WTC11 (cell line): Measurements from ENCODE around the gene RXRA. TPM values are rescaled to one million over a fixed set of nuclear protein-coding genes. Genes with fewer than 3 reads are reported as not detected.

Experiments used
- ATAC-seq: fragments of 200-7000 bp; cut with Tn5 transposase; 2 replicates; pipeline ENCODE4 v1.10.0; 2021; ENCODE audit warnings: mild to moderate bottlenecking, moderate library complexity
- CTCF ChIA-PET: fragments of 300-600 bp; sonication (Branson Sonifier 250); formaldehyde crosslinking; loops from one replicate; lab custom pipeline; 2021; ENCODE audit warnings: antibody characterized with exemption; lab: Charles Lee
- POLR2A ChIA-PET: fragments of 350-600 bp; sonication (Branson Sonifier 250); formaldehyde crosslinking; loops from one replicate; lab custom pipeline; 2021; ENCODE audit warnings: antibody characterized with exemption; lab: Charles Lee
- DNase-seq: peaks from one replicate; pipeline ENCODE4 v3.0.0; 2021; ENCODE audit warnings: low spot score
- H3K27ac Mint-ChIP-seq: 2 replicates; pipeline ENCODE4 v1.8.0; 2021; ENCODE audit warnings: mixed read lengths
- H3K27me3 Mint-ChIP-seq: 2 replicates; pipeline ENCODE4 v1.8.0; 2021; ENCODE audit warnings: low read depth, mild to moderate bottlenecking, moderate library complexity, mixed read lengths
- H3K36me3 Mint-ChIP-seq: 2 replicates; pipeline ENCODE4 v1.8.0; 2021; ENCODE audit warnings: mixed read lengths
- H3K4me1 Mint-ChIP-seq: 2 replicates; pipeline ENCODE4 v1.8.0; 2022; ENCODE audit warnings: mixed read lengths
- H3K4me3 Mint-ChIP-seq: 2 replicates; pipeline ENCODE4 v1.8.0; 2021; ENCODE audit warnings: mild to moderate bottlenecking, moderate library complexity, mixed read lengths
- H3K9me3 Mint-ChIP-seq: 2 replicates; pipeline ENCODE4 v1.8.0; 2021; ENCODE audit warnings: mixed read lengths
- CREB1 ChIP-seq: sonication (generic); formaldehyde crosslinking; IDR thresholded peaks from 2 replicates; pipeline ENCODE4 v1.8.0; 2023; ENCODE audit warnings: mild to moderate bottlenecking, missing genetic modification reagents
- JAZF1 ChIP-seq: fragments of 250-450 bp; sonication (Bioruptor Pico); IDR thresholded peaks from 2 replicates; pipeline ENCODE4 v1.9.0; 2021; ENCODE audit warnings: moderate library complexity, mild to moderate bottlenecking, inconsistent platforms
- OVOL2 ChIP-seq: fragments of 250-450 bp; sonication (Bioruptor Pico); IDR thresholded peaks from 2 replicates; pipeline ENCODE4 v1.9.0; 2021; ENCODE audit warnings: mild to moderate bottlenecking, borderline replicate concordance
- PRRX2 ChIP-seq: fragments of 250-450 bp; sonication (Bioruptor Pico); IDR thresholded peaks from 2 replicates; pipeline ENCODE4 v1.8.0; 2021; ENCODE audit warnings: mild to moderate bottlenecking
- SMAD4 ChIP-seq: sonication (generic); formaldehyde crosslinking; IDR thresholded peaks from 2 replicates; pipeline ENCODE4 v1.8.0; 2022; ENCODE audit warnings: mild to moderate bottlenecking, missing genetic modification reagents
- TEAD1 ChIP-seq: sonication (generic); formaldehyde crosslinking; IDR thresholded peaks from 2 replicates; pipeline ENCODE4 v1.8.0; 2022; ENCODE audit warnings: mild to moderate bottlenecking, missing genetic modification reagents
- TEAD4 ChIP-seq: sonication (generic); formaldehyde crosslinking; IDR thresholded peaks from 2 replicates; pipeline ENCODE4 v1.8.0; 2022; ENCODE audit warnings: mild to moderate bottlenecking, missing genetic modification reagents
- ZNF219 ChIP-seq: sonication (generic); formaldehyde crosslinking; IDR thresholded peaks from 2 replicates; pipeline ENCODE4 v1.8.0; 2023; ENCODE audit warnings: missing genetic modification reagents, mild to moderate bottlenecking, borderline replicate concordance
- ZNF423 ChIP-seq: fragments of 250-450 bp; sonication (Bioruptor Pico); IDR thresholded peaks from 2 replicates; pipeline ENCODE4 v2.1.2; 2022; ENCODE audit warnings: mild to moderate bottlenecking, moderate library complexity
- total RNA-seq: library from RNA; stranded (reverse); gene quantifications from 3 replicates; pipeline ENCODE4 v1.2.3, GENCODE V29; 2021
- TF ChIP-seq, protein P1 (sequence below): sonication (generic); formaldehyde crosslinking; IDR thresholded peaks from 2 replicates; pipeline ENCODE4 v1.8.0; 2022; ENCODE audit warnings: mild to moderate bottlenecking, missing genetic modification reagents
- TF ChIP-seq, protein P2 (sequence below): sonication (generic); formaldehyde crosslinking; conservative IDR thresholded peaks from 2 replicates; pipeline ENCODE4 v1.8.1; 2023; ENCODE audit warnings: mild to moderate bottlenecking, low read depth, missing genetic modification reagents, moderate library complexity
- TF ChIP-seq, protein P3 (sequence below): sonication (generic); formaldehyde crosslinking; IDR thresholded peaks from 2 replicates; pipeline ENCODE4 v1.8.0; 2023; ENCODE audit warnings: missing genetic modification reagents, mild to moderate bottlenecking, borderline replicate concordance
- TF ChIP-seq, protein P4 (sequence below): fragments of 250-450 bp; sonication (Bioruptor Pico); IDR thresholded peaks from 2 replicates; pipeline ENCODE4 v1.9.0; 2021; ENCODE audit warnings: mild to moderate bottlenecking
- TF ChIP-seq, protein P5 (sequence below): sonication (generic); formaldehyde crosslinking; IDR thresholded peaks from 2 replicates; pipeline ENCODE4 v1.8.0; 2022; ENCODE audit warnings: mild to moderate bottlenecking, missing genetic modification reagents

RXRA gene
- total RNA-seq, 1 experiment from 2014 or later, result 27.5 TPM

DNA sequence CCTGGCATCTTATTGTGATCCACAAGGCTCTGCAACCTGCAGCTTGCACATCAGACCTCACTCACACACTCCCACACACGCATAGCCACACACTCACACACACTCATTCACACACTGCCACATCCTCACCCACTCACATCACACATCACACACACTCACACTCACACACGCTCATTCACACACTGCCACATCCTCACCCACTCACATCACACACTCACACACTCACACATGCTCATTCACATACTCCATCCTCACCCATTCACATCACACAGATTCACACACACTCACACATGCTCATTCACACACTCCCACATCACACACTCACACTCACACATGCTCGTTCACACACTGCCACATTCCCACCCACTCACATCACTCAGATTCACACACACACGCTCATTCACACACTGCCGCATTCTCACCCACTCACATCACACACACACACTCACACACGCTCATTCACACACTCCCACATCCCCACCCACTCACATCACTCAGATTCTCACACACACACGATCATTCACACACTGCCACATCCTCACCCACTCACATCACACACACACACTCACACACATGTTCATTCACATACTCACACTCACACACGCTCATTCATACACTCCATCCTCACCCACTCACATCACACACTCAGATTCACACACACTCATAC, 47.1 kb upstream of the RXRA start:
- H3K4me3 Mint-ChIP-seq, result no peak overlapping the region
- no peaks in the 10 kb centered on the region for H3K9me3 Mint-ChIP-seq
- ChIA-PET CTCF (no interaction called here), POLR2A (no interaction called here)
- no peaks in the 10 kb centered on the region for H3K36me3 Mint-ChIP-seq
- H3K27ac Mint-ChIP-seq, result no peak overlapping the region
- DNase-seq (no peak), ATAC-seq (no peak)
- H3K27me3 Mint-ChIP-seq, result no peaks in the 10 kb centered on the region
- TF ChIP-seq ZNF219, result no peak
- no peak for TF ChIP-seq CREB1
- no peak for TF ChIP-seq OVOL2 (CRISPR knock-in tag)
- TF ChIP-seq TEAD1, result no peak
- TF ChIP-seq, protein P1, sequence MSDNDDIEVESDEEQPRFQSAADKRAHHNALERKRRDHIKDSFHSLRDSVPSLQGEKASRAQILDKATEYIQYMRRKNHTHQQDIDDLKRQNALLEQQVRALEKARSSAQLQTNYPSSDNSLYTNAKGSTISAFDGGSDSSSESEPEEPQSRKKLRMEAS, result no peak
- TF ChIP-seq TEAD4 (CRISPR knock-in tag), result no peak
- TF ChIP-seq, protein P2, sequence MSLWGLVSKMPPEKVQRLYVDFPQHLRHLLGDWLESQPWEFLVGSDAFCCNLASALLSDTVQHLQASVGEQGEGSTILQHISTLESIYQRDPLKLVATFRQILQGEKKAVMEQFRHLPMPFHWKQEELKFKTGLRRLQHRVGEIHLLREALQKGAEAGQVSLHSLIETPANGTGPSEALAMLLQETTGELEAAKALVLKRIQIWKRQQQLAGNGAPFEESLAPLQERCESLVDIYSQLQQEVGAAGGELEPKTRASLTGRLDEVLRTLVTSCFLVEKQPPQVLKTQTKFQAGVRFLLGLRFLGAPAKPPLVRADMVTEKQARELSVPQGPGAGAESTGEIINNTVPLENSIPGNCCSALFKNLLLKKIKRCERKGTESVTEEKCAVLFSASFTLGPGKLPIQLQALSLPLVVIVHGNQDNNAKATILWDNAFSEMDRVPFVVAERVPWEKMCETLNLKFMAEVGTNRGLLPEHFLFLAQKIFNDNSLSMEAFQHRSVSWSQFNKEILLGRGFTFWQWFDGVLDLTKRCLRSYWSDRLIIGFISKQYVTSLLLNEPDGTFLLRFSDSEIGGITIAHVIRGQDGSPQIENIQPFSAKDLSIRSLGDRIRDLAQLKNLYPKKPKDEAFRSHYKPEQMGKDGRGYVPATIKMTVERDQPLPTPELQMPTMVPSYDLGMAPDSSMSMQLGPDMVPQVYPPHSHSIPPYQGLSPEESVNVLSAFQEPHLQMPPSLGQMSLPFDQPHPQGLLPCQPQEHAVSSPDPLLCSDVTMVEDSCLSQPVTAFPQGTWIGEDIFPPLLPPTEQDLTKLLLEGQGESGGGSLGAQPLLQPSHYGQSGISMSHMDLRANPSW (CRISPR knock-in tag), result no peak
- no peak for TF ChIP-seq SMAD4 (CRISPR knock-in tag)
- TF ChIP-seq JAZF1 (CRISPR knock-in tag), result no peak
- TF ChIP-seq, protein P3, sequence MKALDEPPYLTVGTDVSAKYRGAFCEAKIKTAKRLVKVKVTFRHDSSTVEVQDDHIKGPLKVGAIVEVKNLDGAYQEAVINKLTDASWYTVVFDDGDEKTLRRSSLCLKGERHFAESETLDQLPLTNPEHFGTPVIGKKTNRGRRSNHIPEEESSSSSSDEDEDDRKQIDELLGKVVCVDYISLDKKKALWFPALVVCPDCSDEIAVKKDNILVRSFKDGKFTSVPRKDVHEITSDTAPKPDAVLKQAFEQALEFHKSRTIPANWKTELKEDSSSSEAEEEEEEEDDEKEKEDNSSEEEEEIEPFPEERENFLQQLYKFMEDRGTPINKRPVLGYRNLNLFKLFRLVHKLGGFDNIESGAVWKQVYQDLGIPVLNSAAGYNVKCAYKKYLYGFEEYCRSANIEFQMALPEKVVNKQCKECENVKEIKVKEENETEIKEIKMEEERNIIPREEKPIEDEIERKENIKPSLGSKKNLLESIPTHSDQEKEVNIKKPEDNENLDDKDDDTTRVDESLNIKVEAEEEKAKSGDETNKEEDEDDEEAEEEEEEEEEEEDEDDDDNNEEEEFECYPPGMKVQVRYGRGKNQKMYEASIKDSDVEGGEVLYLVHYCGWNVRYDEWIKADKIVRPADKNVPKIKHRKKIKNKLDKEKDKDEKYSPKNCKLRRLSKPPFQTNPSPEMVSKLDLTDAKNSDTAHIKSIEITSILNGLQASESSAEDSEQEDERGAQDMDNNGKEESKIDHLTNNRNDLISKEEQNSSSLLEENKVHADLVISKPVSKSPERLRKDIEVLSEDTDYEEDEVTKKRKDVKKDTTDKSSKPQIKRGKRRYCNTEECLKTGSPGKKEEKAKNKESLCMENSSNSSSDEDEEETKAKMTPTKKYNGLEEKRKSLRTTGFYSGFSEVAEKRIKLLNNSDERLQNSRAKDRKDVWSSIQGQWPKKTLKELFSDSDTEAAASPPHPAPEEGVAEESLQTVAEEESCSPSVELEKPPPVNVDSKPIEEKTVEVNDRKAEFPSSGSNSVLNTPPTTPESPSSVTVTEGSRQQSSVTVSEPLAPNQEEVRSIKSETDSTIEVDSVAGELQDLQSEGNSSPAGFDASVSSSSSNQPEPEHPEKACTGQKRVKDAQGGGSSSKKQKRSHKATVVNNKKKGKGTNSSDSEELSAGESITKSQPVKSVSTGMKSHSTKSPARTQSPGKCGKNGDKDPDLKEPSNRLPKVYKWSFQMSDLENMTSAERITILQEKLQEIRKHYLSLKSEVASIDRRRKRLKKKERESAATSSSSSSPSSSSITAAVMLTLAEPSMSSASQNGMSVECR (CRISPR knock-in tag), result no peak
- TF ChIP-seq, protein P4, sequence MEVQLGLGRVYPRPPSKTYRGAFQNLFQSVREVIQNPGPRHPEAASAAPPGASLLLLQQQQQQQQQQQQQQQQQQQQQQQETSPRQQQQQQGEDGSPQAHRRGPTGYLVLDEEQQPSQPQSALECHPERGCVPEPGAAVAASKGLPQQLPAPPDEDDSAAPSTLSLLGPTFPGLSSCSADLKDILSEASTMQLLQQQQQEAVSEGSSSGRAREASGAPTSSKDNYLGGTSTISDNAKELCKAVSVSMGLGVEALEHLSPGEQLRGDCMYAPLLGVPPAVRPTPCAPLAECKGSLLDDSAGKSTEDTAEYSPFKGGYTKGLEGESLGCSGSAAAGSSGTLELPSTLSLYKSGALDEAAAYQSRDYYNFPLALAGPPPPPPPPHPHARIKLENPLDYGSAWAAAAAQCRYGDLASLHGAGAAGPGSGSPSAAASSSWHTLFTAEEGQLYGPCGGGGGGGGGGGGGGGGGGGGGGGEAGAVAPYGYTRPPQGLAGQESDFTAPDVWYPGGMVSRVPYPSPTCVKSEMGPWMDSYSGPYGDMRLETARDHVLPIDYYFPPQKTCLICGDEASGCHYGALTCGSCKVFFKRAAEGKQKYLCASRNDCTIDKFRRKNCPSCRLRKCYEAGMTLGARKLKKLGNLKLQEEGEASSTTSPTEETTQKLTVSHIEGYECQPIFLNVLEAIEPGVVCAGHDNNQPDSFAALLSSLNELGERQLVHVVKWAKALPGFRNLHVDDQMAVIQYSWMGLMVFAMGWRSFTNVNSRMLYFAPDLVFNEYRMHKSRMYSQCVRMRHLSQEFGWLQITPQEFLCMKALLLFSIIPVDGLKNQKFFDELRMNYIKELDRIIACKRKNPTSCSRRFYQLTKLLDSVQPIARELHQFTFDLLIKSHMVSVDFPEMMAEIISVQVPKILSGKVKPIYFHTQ (CRISPR knock-in tag), result no peak
- TF ChIP-seq, protein P5, sequence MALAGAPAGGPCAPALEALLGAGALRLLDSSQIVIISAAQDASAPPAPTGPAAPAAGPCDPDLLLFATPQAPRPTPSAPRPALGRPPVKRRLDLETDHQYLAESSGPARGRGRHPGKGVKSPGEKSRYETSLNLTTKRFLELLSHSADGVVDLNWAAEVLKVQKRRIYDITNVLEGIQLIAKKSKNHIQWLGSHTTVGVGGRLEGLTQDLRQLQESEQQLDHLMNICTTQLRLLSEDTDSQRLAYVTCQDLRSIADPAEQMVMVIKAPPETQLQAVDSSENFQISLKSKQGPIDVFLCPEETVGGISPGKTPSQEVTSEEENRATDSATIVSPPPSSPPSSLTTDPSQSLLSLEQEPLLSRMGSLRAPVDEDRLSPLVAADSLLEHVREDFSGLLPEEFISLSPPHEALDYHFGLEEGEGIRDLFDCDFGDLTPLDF, result no peak
- no peak for TF ChIP-seq ZNF423 (CRISPR knock-in tag)
- no peak for TF ChIP-seq PRRX2 (CRISPR knock-in tag)
- H3K4me1 Mint-ChIP-seq, result peaks cover 6% of the 10 kb centered on the region; the same call in 1 of the 2 replicates
